ENCODE measurements around the gene B4GALT3. TPM values are rescaled to one million over a fixed set of nuclear protein-coding genes. Genes with fewer than 3 reads are reported as not detected.

Gene B4GALT3
- total and polyA plus RNA-seq, 9 of the 15 experiments (the other 6 are each of a cell fraction or from before 2014, with no cell fraction given), result 31.2 to 103 (median 46.1) TPM

DNA sequence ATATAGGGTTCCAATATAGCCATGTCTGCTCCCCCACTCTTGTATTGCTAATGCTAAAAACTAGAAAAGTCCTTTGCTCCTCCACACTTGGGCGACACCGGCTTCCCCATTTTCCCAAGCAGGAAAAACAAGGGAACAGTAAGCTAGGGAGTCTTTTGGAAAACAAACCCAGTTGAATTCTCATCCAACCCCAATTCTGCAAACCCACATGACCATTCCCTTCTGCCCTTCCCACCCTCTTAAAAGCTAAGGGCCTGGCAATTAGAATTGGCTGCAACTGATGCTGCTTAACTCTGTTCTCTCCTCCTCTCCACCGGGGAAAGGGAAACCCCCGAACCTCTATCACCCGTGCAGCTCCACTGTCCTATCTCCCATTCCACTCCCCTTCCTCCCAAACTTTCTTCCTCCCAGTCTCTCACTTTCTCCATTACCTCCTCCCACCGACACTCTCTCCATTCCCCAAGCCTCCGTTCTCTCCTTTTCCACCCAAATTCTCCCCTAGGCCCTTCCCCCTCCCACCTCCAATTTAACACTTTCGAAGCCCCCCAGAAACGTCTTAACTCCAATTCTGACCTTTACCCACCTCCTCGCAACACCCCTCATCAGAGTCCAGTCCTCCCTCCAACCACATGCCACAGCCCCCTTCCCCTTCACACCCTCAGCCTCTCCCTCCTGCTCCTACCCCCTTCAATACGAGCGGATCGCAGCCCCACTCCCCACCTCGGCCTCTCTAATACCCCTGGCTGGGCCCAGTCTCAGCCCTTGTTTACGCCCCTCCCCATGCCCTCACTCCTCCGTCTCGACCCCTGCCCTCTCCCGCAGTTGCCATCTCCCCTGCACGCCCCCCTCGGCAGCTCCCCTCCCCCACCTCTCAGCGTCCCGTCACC, 45.5 kb downstream of the B4GALT3 start (continued):
- TF ChIP-seq ETV1 (tag; conservative IDR thresholded peaks at IDR 0.05; ENCODE audit: low read depth) (no peak), SMARCA5 (IDR thresholded peaks at IDR 0.05) (peak; percentile 44; the same call in 1 of the 2 replicates), CC2D1A (IDR thresholded peaks at IDR 0.05) (peak; percentile 80), PHF21A (IDR thresholded peaks at IDR 0.05; ENCODE audit: borderline replicate concordance, low read depth) (peak; percentile 56; the same call in 1 of the 2 replicates), ZNF253 (CRISPR knock-in tag; conservative IDR thresholded peaks at IDR 0.05) (no peak)
- TF ChIP-seq, protein P1, sequence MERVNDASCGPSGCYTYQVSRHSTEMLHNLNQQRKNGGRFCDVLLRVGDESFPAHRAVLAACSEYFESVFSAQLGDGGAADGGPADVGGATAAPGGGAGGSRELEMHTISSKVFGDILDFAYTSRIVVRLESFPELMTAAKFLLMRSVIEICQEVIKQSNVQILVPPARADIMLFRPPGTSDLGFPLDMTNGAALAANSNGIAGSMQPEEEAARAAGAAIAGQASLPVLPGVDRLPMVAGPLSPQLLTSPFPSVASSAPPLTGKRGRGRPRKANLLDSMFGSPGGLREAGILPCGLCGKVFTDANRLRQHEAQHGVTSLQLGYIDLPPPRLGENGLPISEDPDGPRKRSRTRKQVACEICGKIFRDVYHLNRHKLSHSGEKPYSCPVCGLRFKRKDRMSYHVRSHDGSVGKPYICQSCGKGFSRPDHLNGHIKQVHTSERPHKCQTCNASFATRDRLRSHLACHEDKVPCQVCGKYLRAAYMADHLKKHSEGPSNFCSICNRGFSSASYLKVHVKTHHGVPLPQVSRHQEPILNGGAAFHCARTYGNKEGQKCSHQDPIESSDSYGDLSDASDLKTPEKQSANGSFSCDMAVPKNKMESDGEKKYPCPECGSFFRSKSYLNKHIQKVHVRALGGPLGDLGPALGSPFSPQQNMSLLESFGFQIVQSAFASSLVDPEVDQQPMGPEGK (CRISPR knock-in tag; IDR thresholded peaks at IDR 0.05; ENCODE audit: borderline replicate concordance), result no peak
- TF ChIP-seq, protein P2, sequence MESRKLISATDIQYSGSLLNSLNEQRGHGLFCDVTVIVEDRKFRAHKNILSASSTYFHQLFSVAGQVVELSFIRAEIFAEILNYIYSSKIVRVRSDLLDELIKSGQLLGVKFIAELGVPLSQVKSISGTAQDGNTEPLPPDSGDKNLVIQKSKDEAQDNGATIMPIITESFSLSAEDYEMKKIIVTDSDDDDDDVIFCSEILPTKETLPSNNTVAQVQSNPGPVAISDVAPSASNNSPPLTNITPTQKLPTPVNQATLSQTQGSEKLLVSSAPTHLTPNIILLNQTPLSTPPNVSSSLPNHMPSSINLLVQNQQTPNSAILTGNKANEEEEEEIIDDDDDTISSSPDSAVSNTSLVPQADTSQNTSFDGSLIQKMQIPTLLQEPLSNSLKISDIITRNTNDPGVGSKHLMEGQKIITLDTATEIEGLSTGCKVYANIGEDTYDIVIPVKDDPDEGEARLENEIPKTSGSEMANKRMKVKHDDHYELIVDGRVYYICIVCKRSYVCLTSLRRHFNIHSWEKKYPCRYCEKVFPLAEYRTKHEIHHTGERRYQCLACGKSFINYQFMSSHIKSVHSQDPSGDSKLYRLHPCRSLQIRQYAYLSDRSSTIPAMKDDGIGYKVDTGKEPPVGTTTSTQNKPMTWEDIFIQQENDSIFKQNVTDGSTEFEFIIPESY (CRISPR knock-in tag; IDR thresholded peaks at IDR 0.05), result no peak
- TF ChIP-seq, protein P3, sequence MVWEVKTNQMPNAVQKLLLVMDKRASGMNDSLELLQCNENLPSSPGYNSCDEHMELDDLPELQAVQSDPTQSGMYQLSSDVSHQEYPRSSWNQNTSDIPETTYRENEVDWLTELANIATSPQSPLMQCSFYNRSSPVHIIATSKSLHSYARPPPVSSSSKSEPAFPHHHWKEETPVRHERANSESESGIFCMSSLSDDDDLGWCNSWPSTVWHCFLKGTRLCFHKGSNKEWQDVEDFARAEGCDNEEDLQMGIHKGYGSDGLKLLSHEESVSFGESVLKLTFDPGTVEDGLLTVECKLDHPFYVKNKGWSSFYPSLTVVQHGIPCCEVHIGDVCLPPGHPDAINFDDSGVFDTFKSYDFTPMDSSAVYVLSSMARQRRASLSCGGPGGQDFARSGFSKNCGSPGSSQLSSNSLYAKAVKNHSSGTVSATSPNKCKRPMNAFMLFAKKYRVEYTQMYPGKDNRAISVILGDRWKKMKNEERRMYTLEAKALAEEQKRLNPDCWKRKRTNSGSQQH (CRISPR knock-in tag; IDR thresholded peaks at IDR 0.05), result peak; percentile 66; the same call in 1 of the 2 replicates
- TF ChIP-seq, protein P4, sequence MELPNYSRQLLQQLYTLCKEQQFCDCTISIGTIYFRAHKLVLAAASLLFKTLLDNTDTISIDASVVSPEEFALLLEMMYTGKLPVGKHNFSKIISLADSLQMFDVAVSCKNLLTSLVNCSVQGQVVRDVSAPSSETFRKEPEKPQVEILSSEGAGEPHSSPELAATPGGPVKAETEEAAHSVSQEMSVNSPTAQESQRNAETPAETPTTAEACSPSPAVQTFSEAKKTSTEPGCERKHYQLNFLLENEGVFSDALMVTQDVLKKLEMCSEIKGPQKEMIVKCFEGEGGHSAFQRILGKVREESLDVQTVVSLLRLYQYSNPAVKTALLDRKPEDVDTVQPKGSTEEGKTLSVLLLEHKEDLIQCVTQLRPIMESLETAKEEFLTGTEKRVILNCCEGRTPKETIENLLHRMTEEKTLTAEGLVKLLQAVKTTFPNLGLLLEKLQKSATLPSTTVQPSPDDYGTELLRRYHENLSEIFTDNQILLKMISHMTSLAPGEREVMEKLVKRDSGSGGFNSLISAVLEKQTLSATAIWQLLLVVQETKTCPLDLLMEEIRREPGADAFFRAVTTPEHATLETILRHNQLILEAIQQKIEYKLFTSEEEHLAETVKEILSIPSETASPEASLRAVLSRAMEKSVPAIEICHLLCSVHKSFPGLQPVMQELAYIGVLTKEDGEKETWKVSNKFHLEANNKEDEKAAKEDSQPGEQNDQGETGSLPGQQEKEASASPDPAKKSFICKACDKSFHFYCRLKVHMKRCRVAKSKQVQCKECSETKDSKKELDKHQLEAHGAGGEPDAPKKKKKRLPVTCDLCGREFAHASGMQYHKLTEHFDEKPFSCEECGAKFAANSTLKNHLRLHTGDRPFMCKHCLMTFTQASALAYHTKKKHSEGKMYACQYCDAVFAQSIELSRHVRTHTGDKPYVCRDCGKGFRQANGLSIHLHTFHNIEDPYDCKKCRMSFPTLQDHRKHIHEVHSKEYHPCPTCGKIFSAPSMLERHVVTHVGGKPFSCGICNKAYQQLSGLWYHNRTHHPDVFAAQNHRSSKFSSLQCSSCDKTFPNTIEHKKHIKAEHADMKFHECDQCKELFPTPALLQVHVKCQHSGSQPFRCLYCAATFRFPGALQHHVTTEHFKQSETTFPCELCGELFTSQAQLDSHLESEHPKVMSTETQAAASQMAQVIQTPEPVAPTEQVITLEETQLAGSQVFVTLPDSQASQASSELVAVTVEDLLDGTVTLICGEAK (IDR thresholded peaks at IDR 0.05), result peak; percentile 64
- TF ChIP-seq, protein P4 (CRISPR knock-in tag; IDR thresholded peaks at IDR 0.05), result no peak

All from K562 (cell line).